ENCODE measurements around the gene TFDP2. TPM values are rescaled to one million over a fixed set of nuclear protein-coding genes. Genes with fewer than 3 reads are reported as not detected.

Gene TFDP2
- total RNA-seq, 4 donors from 2014 or later = 21.6 to 58.7 (median 44.1) TPM

GRCh38 chr3:142047021-142047369, 102.3 kb downstream of the TFDP2 start:
- WGBS = 46% methylated on average over 1 of the region's 1 CpG

DNA sequence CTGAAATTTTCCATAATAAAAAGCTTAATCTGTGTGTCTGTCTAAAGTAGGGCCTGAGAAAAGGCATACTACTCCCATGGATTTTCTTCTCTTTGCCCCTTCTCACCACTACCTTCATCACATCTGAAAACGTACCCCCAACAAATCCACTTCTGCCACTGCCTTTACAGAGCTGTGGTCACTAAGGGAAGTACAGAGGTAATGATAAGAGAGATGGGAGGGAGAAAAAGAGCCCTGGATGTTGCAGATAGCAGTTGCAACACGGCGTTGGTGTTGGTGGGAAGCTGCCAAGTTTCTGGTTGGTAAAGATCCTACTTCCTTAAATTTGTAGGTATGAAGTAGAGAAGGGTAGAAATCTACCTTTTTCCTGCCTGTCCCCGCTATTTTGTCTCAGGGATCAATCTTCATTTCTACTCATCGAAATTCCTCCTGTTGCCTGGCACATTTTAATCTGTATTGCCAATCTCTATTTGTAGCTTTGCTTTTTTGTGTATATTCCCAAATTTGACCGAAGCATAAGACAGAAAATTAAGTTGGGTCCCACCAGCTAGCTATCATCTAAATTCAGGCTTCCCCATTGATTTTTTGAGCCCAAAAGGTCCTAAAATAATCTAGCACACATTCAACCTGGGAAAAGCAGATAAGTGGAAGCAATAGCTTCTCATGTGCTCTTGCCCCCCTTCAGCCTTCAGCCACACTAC, 102.9 kb downstream of the TFDP2 start:
- no peak for DNase-seq (ENCODE audit: low spot score in 2 of 2)
- H3K4me1 ChIP-seq = no peaks in the 10 kb centered on the region
- TF ChIP-seq POLR2A (IDR thresholded peaks at IDR 0.05) (no peak), POLR2AphosphoS5 (IDR thresholded peaks at IDR 0.05) (no peak), EP300 (IDR thresholded peaks at IDR 0.05) (no peak), CTCF (IDR thresholded peaks at IDR 0.05) (no peak)
- no peaks in the 10 kb centered on the region for H3K36me3 ChIP-seq
- no peak overlapping the region for H3K27ac ChIP-seq
- no peak overlapping the region for H3K4me3 ChIP-seq
- H3K27me3 ChIP-seq = no peaks in the 10 kb centered on the region
- WGBS = 73% methylated on average over 5 of the region's 6 CpGs
- no peaks in the 10 kb centered on the region for H3K9me3 ChIP-seq

More at GRCh38 chr3:142047021-142047369, 102.3 kb downstream of the TFDP2 start:
- H3K4me1 ChIP-seq = no peaks in the 10 kb centered on the region
- TF ChIP-seq POLR2AphosphoS5 (IDR thresholded peaks at IDR 0.05) = no peak
- TF ChIP-seq EP300 (IDR thresholded peaks at IDR 0.05) = no peak
- no peak for TF ChIP-seq CTCF (IDR thresholded peaks at IDR 0.05)
- TF ChIP-seq POLR2A (IDR thresholded peaks at IDR 0.05) = no peak
- no peak overlapping the region for H3K27ac ChIP-seq
- no peaks in the 10 kb centered on the region for H3K36me3 ChIP-seq
- H3K9me3 ChIP-seq = no peaks in the 10 kb centered on the region
- H3K27me3 ChIP-seq = no peaks in the 10 kb centered on the region
- no peak overlapping the region for H3K4me3 ChIP-seq
- DNase-seq (ENCODE audit: low spot score in 2 of 2) = no peak

GRCh38 chr3:142040941-142041491, 108.3 kb downstream of the TFDP2 start:
- TF ChIP-seq CTCF (IDR thresholded peaks at IDR 0.05) (no peak), POLR2A (IDR thresholded peaks at IDR 0.05) (no peak), POLR2AphosphoS5 (IDR thresholded peaks at IDR 0.05) (no peak), EP300 (IDR thresholded peaks at IDR 0.05) (no peak)
- H3K27ac ChIP-seq = no peak overlapping the region
- no peaks in the 10 kb centered on the region for H3K9me3 ChIP-seq
- DNase-seq (ENCODE audit: low spot score in 2 of 2) = no peak
- H3K36me3 ChIP-seq = no peaks in the 10 kb centered on the region
- no peaks in the 10 kb centered on the region for H3K4me1 ChIP-seq
- no peak overlapping the region for H3K4me3 ChIP-seq
- H3K27me3 ChIP-seq = no peaks in the 10 kb centered on the region
- WGBS = 97% methylated on average over 2 of the region's 2 CpGs

DNA sequence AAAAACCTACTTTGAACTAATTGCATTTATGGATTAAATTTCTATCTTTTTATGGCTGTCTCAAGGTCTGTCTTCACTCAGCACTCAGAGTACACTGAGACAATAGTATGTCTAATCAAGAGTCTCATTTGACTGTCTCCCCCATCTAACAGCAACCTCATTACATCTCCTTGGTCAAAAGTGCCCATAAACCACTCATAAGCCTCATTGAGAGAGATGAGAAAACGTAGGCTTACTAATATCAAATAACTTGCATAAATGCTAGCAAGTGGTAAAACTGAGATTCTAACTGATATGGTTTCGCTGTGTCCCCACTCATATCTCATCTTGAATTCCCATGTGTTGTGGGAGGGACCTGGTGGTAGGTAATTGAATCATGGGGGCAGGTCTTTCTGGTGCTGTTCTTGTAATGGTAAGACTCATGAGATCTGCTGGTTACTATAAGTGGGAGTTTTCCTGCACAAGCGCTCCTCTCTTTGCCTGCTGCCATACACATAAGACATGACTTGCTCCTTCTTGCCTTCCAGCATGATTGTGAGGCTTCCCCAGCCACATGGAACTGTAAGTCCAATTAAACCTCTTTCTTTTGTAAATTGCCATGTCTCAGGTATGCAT, 113.9 kb downstream of the TFDP2 start:
- H3K36me3 ChIP-seq = no peaks in the 10 kb centered on the region
- no peak for TF ChIP-seq EP300 (IDR thresholded peaks at IDR 0.05)
- TF ChIP-seq CTCF (IDR thresholded peaks at IDR 0.05) = no peak
- TF ChIP-seq POLR2A (IDR thresholded peaks at IDR 0.05) = no peak
- TF ChIP-seq POLR2AphosphoS5 (IDR thresholded peaks at IDR 0.05) = no peak

GRCh38 chr3:142033292-142033691, 116.1 kb downstream of the TFDP2 start:
- Histone ChIP-seq H3K9me3 (no peaks in the 10 kb centered on the region), H3K27ac (no peak overlapping the region), H3K36me3 (no peaks in the 10 kb centered on the region), H3K4me3 (no peak overlapping the region), H3K27me3 (no peaks in the 10 kb centered on the region), H3K4me1 (peaks cover 8% of the 10 kb centered on the region)
- 96% methylated on average over 4 of the region's 4 CpGs for WGBS
- TF ChIP-seq EP300 (IDR thresholded peaks at IDR 0.05) (no peak), POLR2AphosphoS5 (IDR thresholded peaks at IDR 0.05) (no peak), CTCF (IDR thresholded peaks at IDR 0.05) (no peak), POLR2A (IDR thresholded peaks at IDR 0.05) (no peak)
- no peak for DNase-seq (ENCODE audit: low spot score in 2 of 2)

More for the DNA sequence above, 113.9 kb downstream of the TFDP2 start:
- Histone ChIP-seq H3K4me3 (no peak overlapping the region), H3K27ac (no peak overlapping the region), H3K27me3 (no peaks in the 10 kb centered on the region), H3K4me1 (no peaks in the 10 kb centered on the region), H3K9me3 (no peaks in the 10 kb centered on the region)
- WGBS = 92% methylated on average over 3 of the region's 3 CpGs
- DNase-seq (ENCODE audit: low spot score in 2 of 2) = no peak

All from suprapubic skin (tissue), 4 donors.